Astrocyte (in vitro differentiated cells and primary cell): ENCODE results near the gene FAM227B.

ENCODE experiments used
- CTCF ChIP-seq: IDR thresholded peaks from 2 replicates; pipeline ENCODE4 v1.5.1; 2011; ENCODE audit warnings: low read depth, mild to moderate bottlenecking, inconsistent platforms, low read length, moderate library complexity; ENCODE audit not compliant: insufficient read depth
- EZH2 ChIP-seq: IDR thresholded peaks from 2 replicates; pipeline ENCODE4 v1.6.1; 2012; ENCODE audit warnings: mild to moderate bottlenecking, low read length, inconsistent platforms; ENCODE audit not compliant: insufficient read depth

DNA sequence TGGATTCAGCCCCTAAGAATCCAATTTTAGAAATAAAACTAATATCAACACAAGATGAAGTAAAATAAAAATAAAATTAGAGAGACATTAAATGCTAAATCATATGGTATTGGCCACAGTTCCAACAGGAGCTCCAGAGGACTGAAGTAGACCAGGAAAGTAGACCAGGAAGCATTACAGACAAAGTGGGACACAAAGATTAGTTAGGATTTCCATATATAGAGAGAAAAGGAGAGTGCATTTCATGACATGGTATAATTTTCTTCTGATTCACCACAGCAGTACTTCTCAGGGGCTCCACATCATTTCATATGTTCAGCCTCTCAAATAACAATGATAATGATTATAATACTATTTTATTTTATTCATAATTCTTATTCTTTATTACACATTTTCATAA, 179.3 kb downstream of the FAM227B start:
- TF ChIP-seq CTCF, result no peak
- no peak for TF ChIP-seq EZH2
